A673 (cell line): Measurements from ENCODE around the gene TMEM161A.

Experiments used
- EZH2 ChIP-seq: fragments of 200-600 bp; sonication (generic); IDR thresholded peaks from 2 replicates; pipeline ENCODE4 v1.6.1; 2017; ENCODE audit warnings: borderline replicate concordance, low read depth, mild to moderate bottlenecking, mixed read lengths, antibody characterized with exemption, low read length; ENCODE audit not compliant: poor library complexity, severe bottlenecking
- TF ChIP-seq, protein P1 (sequence below): fragments of 300-800, 200-600 bp; sonication (generic); conservative IDR thresholded peaks from 2 replicates; pipeline ENCODE4 v1.5.1; 2017; ENCODE audit warnings: low read depth, mild to moderate bottlenecking, antibody characterized with exemption, low read length, moderate library complexity, mixed read lengths

GRCh38 chr19:19126102-19126501 is 12.2 kb downstream of the TMEM161A start:
- TF ChIP-seq, protein P1, sequence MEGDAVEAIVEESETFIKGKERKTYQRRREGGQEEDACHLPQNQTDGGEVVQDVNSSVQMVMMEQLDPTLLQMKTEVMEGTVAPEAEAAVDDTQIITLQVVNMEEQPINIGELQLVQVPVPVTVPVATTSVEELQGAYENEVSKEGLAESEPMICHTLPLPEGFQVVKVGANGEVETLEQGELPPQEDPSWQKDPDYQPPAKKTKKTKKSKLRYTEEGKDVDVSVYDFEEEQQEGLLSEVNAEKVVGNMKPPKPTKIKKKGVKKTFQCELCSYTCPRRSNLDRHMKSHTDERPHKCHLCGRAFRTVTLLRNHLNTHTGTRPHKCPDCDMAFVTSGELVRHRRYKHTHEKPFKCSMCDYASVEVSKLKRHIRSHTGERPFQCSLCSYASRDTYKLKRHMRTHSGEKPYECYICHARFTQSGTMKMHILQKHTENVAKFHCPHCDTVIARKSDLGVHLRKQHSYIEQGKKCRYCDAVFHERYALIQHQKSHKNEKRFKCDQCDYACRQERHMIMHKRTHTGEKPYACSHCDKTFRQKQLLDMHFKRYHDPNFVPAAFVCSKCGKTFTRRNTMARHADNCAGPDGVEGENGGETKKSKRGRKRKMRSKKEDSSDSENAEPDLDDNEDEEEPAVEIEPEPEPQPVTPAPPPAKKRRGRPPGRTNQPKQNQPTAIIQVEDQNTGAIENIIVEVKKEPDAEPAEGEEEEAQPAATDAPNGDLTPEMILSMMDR: no peak
- TF ChIP-seq EZH2: no peak
